Dedifferentiated amniotic fluid mesenchymal stem cell (primary cell): ENCODE measurements around the gene RPTOR.
"Not testable (repeated sequence)": the region's sequence is repeated elsewhere in the genome, so short reads cannot be mapped to it uniquely, and the experiment has no call there.

ENCODE experiments used
- DNase-seq: peaks from one replicate; pipeline ENCODE4 v3.0.0-alpha.2; 2016; ENCODE audit errors: extremely low spot score

Gene RPTOR

DNA sequence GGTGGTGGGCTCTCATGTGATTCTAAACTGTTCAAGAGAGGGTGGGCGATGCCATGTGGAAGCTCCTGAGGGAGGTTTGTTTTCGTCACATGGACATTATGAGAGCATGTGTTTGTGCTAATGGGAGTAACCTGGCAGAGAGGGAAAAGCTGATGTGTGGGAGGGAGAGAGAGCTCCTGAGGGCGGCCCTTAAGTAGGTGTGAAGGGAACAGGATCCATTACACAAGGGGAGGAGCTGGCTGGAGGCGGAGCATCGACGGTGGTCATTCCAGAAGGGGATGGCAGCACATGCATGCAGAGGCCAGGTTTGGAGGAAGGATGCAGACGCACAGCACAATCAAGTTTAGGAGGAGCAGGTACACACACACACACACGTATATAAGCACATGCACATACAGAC is 197.5 kb downstream of the RPTOR start:
- no peak for DNase-seq

DNA sequence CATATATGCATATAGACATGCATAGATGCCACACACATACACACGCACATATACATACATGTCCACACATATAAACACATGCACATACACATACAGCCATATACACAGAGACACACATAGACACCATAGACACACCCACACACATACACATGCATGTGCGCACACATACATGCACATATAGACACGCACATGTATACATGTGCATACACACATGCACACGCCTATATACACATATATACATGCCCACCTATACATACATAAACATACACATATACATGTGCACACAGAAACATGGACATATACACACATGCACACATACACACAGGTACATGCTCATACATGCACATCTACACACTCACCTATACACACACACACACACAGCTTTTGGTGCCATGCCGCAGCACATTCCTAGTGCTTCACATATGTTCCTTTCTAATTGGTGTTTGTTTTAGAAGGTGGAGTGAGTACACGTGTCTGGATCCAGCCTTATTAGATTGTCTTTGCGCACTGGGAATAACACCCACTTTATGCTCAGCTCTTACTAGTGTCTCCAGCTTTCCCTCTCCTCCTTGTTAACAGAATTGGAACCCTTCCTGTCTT is 198.0 kb downstream of the RPTOR start:
- no peak for DNase-seq

DNA sequence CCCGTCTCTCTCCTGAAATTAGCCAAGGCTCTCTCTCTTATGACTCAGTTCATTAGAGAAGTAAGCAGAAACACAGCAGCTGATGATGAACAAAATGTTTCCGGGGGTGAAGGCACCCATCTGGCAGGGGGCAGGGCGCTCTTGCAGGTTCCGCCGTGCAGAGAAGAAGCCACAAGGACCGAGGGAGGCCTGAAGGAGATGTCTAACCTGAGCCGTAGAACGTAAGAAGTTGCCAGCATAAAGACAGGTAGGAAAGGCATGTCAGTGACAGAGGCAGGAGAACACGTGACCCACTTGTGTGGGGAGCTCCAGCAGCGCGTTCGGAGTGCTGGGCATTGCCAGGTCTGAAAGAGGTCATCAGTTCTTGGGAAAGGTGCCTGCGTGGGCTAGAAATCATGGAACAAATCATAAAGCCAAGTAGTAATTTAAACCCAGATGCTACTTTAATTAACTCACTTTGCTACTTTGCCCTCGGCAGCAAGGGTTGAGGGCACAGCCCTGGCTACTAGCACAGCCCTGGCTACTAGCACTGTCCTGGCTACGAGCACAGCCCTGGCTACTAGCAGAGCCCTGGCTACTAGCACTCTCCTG is 198.6 kb downstream of the RPTOR start:
- no peak for DNase-seq

DNA sequence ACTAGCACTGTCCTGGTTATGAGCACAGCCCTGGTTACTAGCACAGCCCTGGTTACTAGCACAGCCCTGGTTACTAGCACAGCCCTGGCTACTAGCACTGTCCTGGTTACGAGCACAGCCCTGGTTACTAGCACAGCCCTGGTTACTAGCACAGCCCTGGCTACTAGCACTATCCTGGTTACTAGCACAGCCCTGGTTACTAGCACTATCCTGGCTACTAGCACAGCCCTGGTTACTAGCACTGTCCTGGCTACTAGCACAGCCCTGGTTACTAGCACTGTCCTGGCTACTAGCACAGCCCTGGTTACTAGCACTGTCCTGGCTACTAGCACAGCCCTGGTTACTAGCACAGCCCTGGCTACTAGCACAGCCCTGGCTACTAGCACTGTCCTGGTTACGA is 199.3 kb downstream of the RPTOR start:
- not testable (repeated sequence) for DNase-seq

DNA sequence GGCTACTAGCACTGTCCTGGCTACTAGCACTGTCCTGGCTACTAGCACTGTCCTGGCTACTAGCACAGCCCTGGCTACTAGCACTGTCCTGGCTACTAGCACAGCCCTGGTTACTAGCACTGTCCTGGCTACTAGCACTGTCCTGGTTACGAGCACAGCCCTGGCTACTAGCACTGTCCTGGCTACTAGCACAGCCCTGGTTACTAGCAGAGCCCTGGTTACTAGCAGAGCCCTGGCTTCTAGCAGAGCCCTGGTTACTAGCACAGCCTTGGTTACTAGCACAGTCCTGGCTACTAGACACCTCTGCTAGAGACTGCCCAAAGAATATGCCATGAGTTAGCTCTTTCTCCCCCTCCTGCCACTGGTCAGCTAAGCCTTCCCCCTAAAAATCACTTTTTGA is 200.1 kb downstream of the RPTOR start:
- DNase-seq, result not testable (repeated sequence)

DNA sequence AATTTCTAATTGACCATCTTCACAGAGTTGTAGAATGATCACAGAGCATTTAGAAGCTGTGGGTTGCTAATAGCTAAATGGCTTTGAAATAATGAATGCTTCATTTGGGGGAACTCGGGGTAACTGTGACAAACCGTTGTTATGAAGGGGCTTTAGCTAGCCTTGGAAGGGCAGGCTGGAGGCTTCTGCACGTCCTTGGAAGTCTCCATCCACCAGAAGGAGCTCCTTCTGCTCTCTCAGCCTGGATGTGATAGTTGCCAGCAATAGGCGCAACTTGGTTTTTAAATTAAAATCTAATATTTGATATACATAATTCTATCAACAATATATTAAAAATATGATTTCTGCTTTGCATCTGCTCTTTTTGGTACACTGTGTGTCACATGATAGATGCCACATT is 200.5 kb downstream of the RPTOR start:
- DNase-seq, result no peak

DNA sequence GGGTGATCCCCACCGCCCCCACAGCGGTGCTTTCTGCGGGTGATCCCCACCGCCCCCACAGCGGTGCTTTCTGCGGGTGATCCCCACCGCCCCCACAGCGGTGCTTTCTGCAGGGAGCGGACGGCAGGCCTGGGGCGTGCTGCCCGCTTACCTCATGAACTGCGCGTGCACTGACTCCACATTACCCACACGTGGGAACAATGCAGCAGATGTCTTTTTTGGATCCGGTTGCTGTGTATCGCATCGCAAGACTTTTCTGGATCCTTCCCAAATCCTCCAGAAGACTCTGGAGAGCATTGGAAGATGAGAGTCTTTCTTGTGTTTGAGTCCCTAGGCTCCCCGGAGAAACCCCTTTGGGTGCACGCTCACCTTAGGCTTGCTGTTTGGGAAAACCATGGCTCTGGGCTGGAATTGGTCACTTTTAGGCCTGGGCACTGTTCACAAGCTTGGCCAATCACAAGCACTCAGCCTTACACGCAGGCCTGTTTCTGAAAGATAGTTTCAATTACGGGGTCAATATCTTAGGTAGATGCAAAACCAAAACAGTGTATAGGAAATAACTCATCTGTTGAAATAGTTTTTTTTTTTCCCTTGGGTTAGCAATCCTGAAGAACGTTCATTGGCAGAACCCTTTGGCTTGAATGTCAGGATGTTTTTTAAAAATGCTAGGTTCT is 201.8 kb downstream of the RPTOR start:
- DNase-seq, result no peak

DNA sequence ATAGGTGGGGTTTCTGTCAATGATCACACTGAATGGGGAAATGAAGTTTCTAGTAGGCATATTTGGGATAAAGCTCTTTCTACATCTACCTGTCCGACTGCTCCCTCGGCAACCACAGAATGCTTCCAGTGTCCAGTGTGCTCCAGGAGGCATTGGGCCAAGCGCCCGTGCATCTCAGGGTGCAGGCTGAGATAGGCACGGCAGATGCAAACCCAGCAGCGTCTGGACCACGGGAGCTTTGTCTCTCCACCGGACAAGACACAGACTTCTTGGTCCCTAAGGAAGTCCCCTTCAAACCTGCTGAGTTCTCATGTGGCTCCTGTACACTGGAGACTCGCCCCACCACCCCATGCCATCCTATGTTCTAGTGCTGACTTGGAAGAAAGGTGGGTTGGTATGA is 202.8 kb downstream of the RPTOR start:
- DNase-seq, result no peak

DNA sequence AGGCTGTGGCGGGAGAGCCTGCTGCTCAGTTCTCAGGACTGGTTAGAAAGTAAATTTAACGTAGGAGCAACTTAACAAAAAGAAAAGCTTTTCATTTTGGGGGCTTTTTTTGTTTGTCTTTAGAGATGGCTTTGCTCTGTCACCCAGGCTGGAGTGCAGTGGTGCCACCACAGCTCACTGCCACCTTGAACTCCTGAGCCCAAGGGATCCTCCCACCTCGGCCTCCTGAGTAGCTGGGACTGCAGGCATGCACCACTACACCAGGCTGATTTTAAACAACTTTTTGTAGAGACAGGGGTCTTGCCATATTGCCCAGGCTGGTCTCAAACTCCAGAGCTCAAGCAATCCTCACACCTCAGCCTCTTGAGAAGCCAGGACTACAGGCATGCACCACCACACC is 205.0 kb downstream of the RPTOR start:
- DNase-seq, result no peak

DNA sequence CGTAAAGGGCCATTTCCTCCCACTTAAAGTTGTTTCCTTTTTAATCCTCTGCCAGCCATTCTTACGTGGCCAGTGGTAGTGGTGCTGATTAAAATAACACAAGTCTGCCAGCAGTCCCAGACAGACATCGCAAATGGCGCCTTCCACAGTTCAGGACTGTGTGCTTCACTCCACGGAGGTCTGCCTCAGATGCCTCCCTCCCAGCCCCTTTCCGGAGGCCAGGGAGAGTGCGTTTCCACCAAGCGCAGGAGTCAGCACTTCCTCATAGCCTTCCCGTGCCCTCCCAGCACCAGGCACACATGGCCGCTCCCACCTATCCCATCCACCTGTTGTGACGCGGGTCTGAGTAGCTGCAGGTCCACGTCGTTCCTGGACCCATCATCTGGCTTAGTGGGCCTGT is 205.6 kb downstream of the RPTOR start:
- DNase-seq, result no peak

DNA sequence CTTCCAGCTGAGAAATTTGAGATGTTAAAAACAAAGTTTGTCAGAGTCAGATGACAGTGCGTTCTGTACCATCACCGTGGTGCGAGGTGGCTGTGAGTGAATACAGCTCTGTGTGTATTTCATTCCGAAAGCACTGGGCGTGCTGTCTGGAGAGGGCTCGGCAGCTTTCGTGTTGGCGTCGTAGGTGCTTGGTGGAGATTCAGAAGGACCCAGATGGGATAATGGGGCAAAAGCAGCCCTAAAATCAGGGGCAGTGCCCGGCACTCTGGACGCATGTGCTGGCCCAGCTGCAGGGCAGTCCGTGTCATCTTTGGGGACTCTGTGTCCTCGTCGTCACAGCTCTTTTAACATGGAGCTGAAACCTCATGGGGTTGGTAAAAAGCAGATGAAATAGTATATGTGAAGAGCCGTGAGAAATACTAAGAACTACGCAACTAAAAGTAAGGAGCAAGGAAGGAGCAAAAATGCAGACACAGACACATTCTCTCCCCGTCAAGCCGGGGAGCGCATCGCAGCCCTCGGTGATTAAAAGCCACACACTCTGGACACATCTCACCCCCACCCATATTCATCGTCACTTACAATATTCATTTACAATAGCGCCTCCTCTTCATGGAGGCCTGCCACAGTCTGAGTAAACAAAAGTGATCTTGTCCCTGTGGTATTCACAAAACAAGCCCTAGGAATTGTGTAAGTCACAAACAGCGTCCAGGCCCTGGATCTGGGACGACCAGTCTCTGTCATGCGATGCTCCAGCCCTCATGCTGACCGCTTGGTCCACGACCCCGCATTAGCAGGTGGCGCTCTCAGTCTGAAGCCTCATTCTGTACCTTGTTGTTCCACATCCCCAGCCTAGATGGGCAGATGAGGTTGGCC is 206.7 kb downstream of the RPTOR start:
- DNase-seq, result peak; percentile 21

DNA sequence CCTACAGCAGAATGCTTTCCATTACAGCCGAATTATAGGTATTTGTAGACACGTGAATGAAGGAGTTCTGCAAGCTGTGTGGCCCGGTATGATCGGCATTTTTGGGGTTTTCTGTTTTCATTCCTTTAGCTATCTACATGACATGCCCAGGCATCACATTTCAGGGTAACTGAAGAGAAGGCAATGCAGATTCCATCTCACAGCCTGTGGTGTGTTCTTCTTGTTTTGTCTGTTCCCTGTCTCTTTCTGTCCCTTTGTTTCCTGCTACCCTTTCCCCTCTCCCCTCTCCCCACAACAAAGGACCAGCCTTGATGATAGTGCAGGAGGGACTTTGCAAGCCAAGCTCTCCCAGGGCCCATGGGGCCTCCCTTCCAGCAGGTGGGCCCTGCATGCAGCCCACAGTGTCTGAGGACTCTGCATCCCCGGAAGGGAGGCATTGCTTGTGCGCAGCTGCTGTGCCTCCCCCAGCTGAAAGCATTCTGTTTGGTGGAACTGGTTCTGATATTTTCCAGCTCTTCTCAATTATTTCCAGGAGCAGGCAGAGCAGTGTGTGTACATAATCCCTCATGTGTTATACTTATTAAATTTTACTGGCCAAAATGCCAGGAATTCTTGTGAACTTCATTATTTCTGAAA is 207.4 kb downstream of the RPTOR start:
- peak; percentile 26 for DNase-seq

DNA sequence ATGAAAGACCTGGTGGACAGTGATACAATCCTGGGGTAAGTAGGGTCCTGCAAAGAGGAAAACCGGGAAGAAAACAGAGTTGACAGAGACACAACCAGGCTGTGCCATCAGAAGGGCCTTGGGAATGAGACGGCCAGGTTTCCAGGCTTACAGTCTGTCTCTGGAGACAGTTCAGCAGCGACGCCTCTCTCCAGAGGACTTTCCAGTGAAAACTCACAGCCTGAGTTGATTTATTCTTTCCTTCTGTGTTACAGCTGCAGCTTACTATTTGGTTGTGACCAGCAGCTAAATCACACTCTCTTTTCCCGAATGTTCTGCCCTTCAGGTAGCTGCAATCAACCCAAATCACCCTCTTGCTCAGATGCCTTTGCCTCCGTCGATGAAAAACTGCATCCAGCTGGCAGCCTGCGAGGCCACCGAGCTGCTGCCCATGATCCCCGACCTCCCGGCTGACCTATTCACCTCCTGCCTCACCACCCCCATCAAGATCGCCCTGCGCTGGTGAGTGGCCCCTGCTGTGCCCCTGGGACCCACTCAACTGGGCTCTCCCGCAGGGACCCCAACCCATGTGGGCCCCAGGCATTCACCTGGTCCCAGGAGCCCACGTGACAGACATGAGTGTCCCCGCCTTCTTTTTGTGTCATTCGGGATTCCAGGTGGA is 209.2 kb downstream of the RPTOR start:
- no peak for DNase-seq

DNA sequence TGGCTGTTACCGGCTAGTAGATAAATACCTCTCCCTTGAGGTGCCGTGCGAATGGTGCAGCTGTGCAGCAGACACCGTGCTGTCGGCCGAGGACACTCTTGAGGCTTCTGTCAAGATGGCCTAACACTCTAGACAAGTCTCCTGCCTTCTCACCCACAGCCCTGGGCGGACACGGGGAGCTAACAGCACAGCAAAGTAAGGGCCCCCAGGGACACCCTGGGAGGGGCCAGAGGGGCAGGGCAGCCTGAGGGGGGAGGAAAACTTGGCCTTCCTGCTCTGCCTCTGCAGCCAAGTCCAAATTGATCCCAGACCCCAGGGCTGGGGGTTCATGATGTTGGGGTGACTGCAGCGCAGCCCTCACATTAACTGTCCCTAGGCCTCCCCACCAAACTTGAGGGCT is 210.2 kb downstream of the RPTOR start:
- DNase-seq, result no peak

DNA sequence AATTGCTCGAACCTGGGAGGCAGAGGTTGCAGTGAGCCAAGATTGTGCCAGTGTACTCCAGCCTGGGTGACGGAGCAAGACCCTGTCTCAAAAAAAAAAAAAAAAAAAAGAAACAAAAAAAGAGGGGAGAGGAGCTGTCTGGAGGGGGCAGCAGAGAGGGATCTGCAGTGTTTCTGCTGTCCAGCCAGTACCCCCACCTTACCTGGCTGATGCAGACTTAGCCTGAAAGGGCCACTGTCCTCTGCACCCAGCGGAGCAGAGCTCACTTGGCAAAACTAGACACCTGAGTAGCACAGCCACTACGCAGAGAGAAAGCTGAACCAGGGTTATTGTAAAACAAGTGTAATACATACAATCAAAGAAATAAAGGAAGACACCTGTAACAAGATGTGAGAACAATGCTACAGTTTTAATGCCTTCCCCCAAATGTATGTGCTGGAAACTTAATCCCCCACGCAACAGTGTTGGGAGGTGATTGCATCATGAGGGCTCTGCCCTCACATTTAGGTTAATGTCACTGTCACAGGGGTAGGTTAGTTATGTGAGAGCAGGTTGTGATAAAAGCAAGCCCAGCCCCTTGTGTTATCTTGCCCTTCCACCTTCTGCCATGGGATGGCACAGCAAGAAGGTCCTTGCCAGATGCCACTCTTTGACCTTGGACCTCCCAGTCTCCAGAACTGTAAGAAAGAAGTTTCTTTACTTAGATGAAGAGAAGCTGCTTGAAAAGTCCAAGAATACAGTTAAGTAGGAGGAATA is 211.2 kb downstream of the RPTOR start:
- no peak for DNase-seq

DNA sequence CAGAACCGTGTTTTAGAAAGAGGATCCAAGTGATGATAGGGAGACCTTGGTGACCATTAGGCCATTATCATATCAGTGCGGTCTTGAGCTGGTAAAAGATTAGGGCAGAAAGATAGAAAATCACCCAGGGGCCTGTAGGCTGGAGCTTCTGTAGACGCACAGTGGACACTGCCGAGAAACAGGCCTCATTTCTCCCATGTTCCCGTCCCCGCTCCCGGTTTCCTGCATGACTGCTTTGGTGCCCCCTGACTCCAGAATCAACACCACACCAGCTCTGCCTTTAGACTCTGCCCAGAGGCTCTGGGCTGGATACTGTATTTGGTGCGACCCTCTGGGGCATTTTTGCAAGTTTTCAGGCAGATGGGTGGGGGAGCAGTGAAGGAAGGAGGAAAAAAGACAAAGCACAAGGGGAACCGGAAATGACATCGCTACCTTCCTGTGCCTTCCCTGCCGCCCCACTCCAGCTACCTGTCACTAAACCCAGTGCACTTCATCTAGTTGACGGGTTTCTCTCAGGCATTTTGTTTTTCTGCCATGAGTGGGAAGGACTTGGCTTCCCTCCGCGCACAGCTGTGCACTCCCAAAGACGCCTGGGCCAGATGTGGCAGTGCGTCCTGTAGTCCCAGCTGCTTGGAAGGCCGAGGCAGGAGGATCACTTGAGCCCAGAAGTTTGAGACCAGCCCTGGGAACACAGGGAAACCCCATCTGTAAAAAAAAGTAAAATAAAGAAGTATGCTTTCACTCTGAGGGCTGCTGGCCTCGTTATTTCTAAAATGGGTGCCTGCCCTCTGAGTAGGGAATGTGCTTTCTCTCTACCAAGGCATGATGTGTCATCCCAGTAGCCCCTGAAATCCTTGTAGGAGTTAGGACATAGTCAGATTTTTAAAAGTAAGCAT is 214.1 kb downstream of the RPTOR start:
- no peak for DNase-seq

DNA sequence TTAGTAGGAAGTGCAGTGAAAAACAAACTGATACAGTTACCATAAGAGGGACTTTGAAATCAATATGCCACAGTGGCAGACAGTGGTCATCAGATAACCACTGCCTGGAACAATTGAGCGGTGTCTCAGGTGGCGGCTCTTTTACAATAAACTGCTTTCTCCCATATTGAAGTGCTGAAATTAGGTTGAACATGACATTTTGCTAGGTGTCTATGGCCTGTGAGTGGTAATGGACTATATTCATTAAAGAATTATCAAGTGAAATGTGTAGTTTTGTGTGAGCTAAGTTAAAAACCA is 214.7 kb downstream of the RPTOR start:
- DNase-seq, result no peak

DNA sequence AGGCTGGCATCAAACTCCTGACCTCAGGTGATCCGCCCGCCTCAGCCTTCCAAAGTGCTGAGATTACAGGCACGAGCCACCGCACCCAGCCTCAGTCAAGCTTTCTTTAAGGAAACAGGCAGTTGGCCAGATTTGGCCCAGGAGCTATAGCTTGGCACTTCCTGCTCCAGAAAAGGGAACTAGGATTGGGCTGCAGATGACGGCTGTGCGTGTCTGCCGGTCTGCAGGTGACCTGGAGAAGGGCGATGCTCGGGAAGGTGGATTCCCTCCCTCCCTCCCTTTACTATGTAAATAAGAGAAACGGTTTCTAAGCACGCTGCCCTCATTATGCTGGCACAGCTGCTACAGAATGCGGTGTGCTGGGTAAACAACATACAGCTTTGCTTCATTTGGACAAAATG is 215.9 kb downstream of the RPTOR start:
- DNase-seq, result no peak

DNA sequence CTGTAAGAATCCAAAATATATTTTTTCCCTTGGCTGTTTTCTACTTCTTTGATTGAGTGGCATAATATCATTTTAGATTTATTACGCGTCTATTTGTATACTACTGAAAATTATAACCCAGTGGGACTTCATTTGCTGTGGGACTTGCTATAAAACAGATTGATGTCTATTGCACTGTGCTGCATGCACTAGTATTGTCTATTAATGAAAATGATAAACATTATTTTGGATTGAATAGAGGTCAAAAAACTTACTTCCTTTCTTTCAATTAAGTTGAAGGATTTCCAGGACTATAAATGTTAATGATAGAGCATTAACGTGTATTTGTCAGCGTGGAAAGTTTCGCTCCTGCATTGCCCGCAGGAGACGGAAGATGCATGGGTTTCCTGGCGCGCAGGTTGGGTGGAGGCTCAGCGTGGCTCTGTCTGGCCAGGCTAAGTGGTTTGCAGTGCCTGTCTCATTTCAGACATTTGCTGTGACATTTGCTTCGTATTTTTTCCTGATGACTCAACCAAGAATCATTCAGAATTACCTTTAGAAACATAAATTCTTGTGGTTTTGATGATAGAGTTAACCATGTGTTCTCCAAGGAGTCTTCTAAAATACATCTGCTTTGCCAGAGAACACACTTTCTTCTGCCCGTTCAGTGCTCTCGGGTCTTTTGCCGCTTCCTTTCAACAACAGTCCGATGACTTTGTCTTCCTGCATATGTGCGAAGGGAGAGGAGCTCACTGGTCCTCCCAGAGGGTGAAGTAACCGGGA is 216.7 kb downstream of the RPTOR start:
- DNase-seq, result peak; percentile 31
